GM19239 (cell line): ENCODE results near the gene DMD.

Experiments used
- DNase-seq: peaks from one replicate; pipeline ENCODE4 v3.0.0; 2011; ENCODE audit warnings: low spot score; ENCODE audit not compliant: insufficient read length
- FAIRE-seq: peaks from 2 replicates; lab custom pipeline; 2011; peaks lifted over from hg19 to GRCh38; lab: Jason Lieb, UNC

The DMD gene

GRCh38 chrX:31237189-31237588, 1974.2 kb downstream of the DMD start:
- DNase-seq: no peak
- FAIRE-seq: peak; percentile 62

- FAIRE-seq (no peak), DNase-seq (no peak)
Observed at GRCh38 chrX:31236231-31236630, 1975.1 kb downstream of the DMD start.

GRCh38 chrX:31233941-31234496, 1977.3 kb downstream of the DMD start:
- FAIRE-seq (no peak), DNase-seq (no peak)

- FAIRE-seq: peak; percentile 90
- no peak for DNase-seq
Observed at GRCh38 chrX:31232506-31232905, 1978.8 kb downstream of the DMD start.

GRCh38 chrX:31228909-31229308, 1982.4 kb downstream of the DMD start:
- no peak for DNase-seq
- peak; percentile 96 for FAIRE-seq

- DNase-seq: no peak
- FAIRE-seq: peak; percentile 77
Observed at GRCh38 chrX:31228415-31228832, 1982.9 kb downstream of the DMD start.

- DNase-seq (no peak), FAIRE-seq (no peak)
Observed at GRCh38 chrX:31227250-31227649, 1984.1 kb downstream of the DMD start.

GRCh38 chrX:31225819-31226218, 1985.5 kb downstream of the DMD start:
- DNase-seq: no peak
- FAIRE-seq: no peak

- DNase-seq (no peak), FAIRE-seq (peak; percentile 48)
Observed at GRCh38 chrX:31224381-31225012, 1986.9 kb downstream of the DMD start.

GRCh38 chrX:31223817-31224216, 1987.5 kb downstream of the DMD start:
- no peak for DNase-seq
- FAIRE-seq: no peak

- no peak for FAIRE-seq
- no peak for DNase-seq
Observed at GRCh38 chrX:31222946-31223345, 1988.4 kb downstream of the DMD start.

GRCh38 chrX:31219174-31219573, 1992.2 kb downstream of the DMD start:
- FAIRE-seq: no peak
- no peak for DNase-seq

- DNase-seq (no peak), FAIRE-seq (peak; percentile 4)
Observed at GRCh38 chrX:31217084-31217483, 1994.3 kb downstream of the DMD start.

GRCh38 chrX:31215277-31215815, 1996.0 kb downstream of the DMD start:
- peak; percentile 54 for FAIRE-seq
- DNase-seq: no peak

- FAIRE-seq (peak; percentile 94), DNase-seq (no peak)
Observed at GRCh38 chrX:31213941-31214340, 1997.4 kb downstream of the DMD start.

GRCh38 chrX:31212856-31213748, 1998.2 kb downstream of the DMD start:
- FAIRE-seq: no peak

GRCh38 chrX:31209005-31209628, 2002.2 kb downstream of the DMD start:
- no peak for DNase-seq
- FAIRE-seq: peak; percentile 57

More at GRCh38 chrX:31212856-31213748, 1998.2 kb downstream of the DMD start:
- no peak for DNase-seq

GRCh38 chrX:31201503-31201902, 2009.8 kb downstream of the DMD start:
- FAIRE-seq: no peak

GRCh38 chrX:31200430-31200829, 2010.9 kb downstream of the DMD start:
- FAIRE-seq: peak; percentile 71
- no peak for DNase-seq

More at GRCh38 chrX:31201503-31201902, 2009.8 kb downstream of the DMD start:
- no peak for DNase-seq

GRCh38 chrX:31199840-31200114, 2011.6 kb downstream of the DMD start:
- DNase-seq (no peak), FAIRE-seq (no peak)
